K562 (cell line): ENCODE data around the gene SAMD4A. TPM values are rescaled to one million over a fixed set of nuclear protein-coding genes. Genes with fewer than 3 reads are reported as not detected.

Experiments
- ATAC-seq: fragments of 200-7000 bp; cut with Tn5 transposase; 3 replicates; pipeline ENCODE4 v1.9.1; 2020; ENCODE audit warnings: moderate library complexity
- BruUV-seq: library from RNA; stranded (reverse); fragments of 400-500 nt; replicated peaks from 2 replicates; lab custom pipeline; 2021; lab: Mats Ljungman, UMichigan
- CTCF ChIA-PET: fragments of 300-600 bp; formaldehyde crosslinking; extraction: SDS; loops from one replicate; lab custom pipeline; 2021; ENCODE audit warnings: low intra/inter-chr PET ratio; lab: Yijun Ruan, JAX
- POLR2A ChIA-PET: fragments of 300-600, 350-650 bp; sonication (Branson Sonifier 250); formaldehyde crosslinking; extraction: SDS; loops from one replicate; lab custom pipeline; 2021; ENCODE audit warnings: antibody characterized with exemption, inconsistent platforms; lab: Yijun Ruan, JAX
- DNase-seq, 4 experiments: peaks; one replicate each; pipeline versions ENCODE4 v3.0.0 to v3.0.0-alpha.2; 2011 to 2018; ENCODE audit warnings: low spot score in 3 of 4, mixed read lengths in 3 of 4; ENCODE audit errors: extremely low read depth in 1 of 4
- FAIRE-seq: peaks from 2 replicates; lab custom pipeline; 2011; peaks lifted over from hg19 to GRCh38; lab: Jason Lieb, UNC
- H2AFZ ChIP-seq: 2 replicates; pipeline ENCODE4 v1.6.0; 2011; ENCODE audit warnings: low read depth, low read length, control low read depth, inconsistent platforms
- H3K27ac ChIP-seq: fragments of 200-600 bp; 3 replicates; pipeline ENCODE4 v1.8.0; 2011; ENCODE audit warnings: low read depth, mild to moderate bottlenecking, control low read depth, inconsistent platforms, low read length, moderate library complexity, mixed read lengths; ENCODE audit errors: extremely low read depth
- H3K27me3 ChIP-seq, 2 experiments: fragments of 300-600 bp in 1 of 2; 2 replicates in 1 of 2; 3 replicates in 1 of 2; pipeline versions ENCODE4 v1.6.0 to v1.8.0; 2011; ENCODE audit warnings: inconsistent platforms in 2 of 2, low read length in 2 of 2, mild to moderate bottlenecking in 1 of 2, mixed read lengths in 1 of 2, moderate library complexity in 1 of 2; ENCODE audit not compliant: control insufficient read depth in 2 of 2, insufficient read depth in 2 of 2
- H3K36me3 ChIP-seq: fragments of 300-600 bp; 3 replicates; pipeline ENCODE4 v1.8.0; 2011; ENCODE audit warnings: mild to moderate bottlenecking, low read length, inconsistent platforms; ENCODE audit not compliant: control insufficient read depth, insufficient read depth
- H3K4me1 ChIP-seq, 2 experiments: fragments of 200-600 bp in 1 of 2; replicated peaks in 1 of 2; 2 replicates in 1 of 2; 3 replicates in 1 of 2; pipeline versions ENCODE4 v1.5.1 to v1.8.0; 2011; ENCODE audit warnings: inconsistent platforms in 2 of 2, low read length in 2 of 2, mild to moderate bottlenecking in 1 of 2, mixed read lengths in 1 of 2, moderate library complexity in 1 of 2; ENCODE audit not compliant: control insufficient read depth in 2 of 2, insufficient read depth in 2 of 2
- H3K4me2 ChIP-seq: 2 replicates; pipeline ENCODE4 v1.6.1; 2011; ENCODE audit warnings: low read length, control low read depth, inconsistent platforms, mixed read lengths; ENCODE audit not compliant: insufficient read depth
- H3K4me3 ChIP-seq: fragments of 200-600 bp; sonication (generic), shearing (Covaris generic); 2 replicates; pipeline ENCODE4 v1.5.1; 2016; ENCODE audit warnings: control low read depth, inconsistent platforms
- H3K79me2 ChIP-seq: fragments of 200-600 bp; 3 replicates; pipeline ENCODE4 v1.8.0; 2011; ENCODE audit warnings: low read length, inconsistent platforms; ENCODE audit not compliant: control insufficient read depth, insufficient read depth
- H3K9ac ChIP-seq, 2 experiments: 2 replicates each; pipeline versions ENCODE4 v1.6.0 to v1.6.1; 2011; ENCODE audit warnings: low read depth in 2 of 2, low read length in 2 of 2, control low read depth in 1 of 2, inconsistent platforms in 1 of 2, mild to moderate bottlenecking in 1 of 2, mixed read lengths in 1 of 2; ENCODE audit not compliant: insufficient read depth in 1 of 2
- H3K9me1 ChIP-seq: one replicate; pipeline ENCODE4 v1.6.0; 2011; ENCODE audit warnings: inconsistent platforms, mild to moderate bottlenecking, low read length, moderate library complexity; ENCODE audit not compliant: control insufficient read depth, insufficient read depth
- H3K9me3 ChIP-seq: replicated peaks from 2 replicates; pipeline ENCODE4 v1.5.1; 2011; ENCODE audit warnings: low read depth, low read length, inconsistent platforms; ENCODE audit not compliant: control insufficient read depth, insufficient read depth
- H4K20me1 ChIP-seq: replicated peaks from 2 replicates; pipeline ENCODE4 v1.6.1; 2011; ENCODE audit warnings: low read length, inconsistent platforms, mixed read lengths; ENCODE audit not compliant: control insufficient read depth, insufficient read depth
- ELF2 ChIP-seq: fragments of 250-450 bp; sonication (Bioruptor Pico); IDR thresholded peaks from 2 replicates; pipeline ENCODE4 v1.5.0; 2021; ENCODE audit warnings: mild to moderate bottlenecking
- ETV6 ChIP-seq, 3 experiments: fragments of 150-350 bp in 1 of 3; sonication (generic) in 1 of 3; formaldehyde crosslinking in 1 of 3; IDR thresholded peaks; 2 replicates each; pipeline versions ENCODE4 v1.6.1 to v1.8.0; 2014 to 2022; ENCODE audit warnings: borderline replicate concordance in 2 of 3, low read depth in 2 of 3, antibody characterized with exemption in 1 of 3, low read length in 1 of 3, mild to moderate bottlenecking in 1 of 3, missing genetic modification reagents in 1 of 3
- HMG20A ChIP-seq: fragments of 450-650 bp; formaldehyde crosslinking; conservative IDR thresholded peaks from 2 replicates; pipeline ENCODE4 v1.4.0; 2020; ENCODE audit warnings: mild to moderate bottlenecking, mixed read lengths
- NRF1 ChIP-seq, 2 experiments: fragments of 450-650 bp; IDR thresholded peaks in 1 of 2; conservative IDR thresholded peaks in 1 of 2; 2 replicates each; pipeline ENCODE4 v1.6.1; 2014; ENCODE audit warnings: mild to moderate bottlenecking in 2 of 2
- WGBS: fragments of 100-300 bp; shearing (Covaris generic); methylation state at CpG from one replicate; pipeline ENCODE4 v1.1.6; 2016; ENCODE audit warnings: low coverage, mixed read lengths; ENCODE audit not compliant: insufficient coverage; ENCODE audit errors: missing lambda C conversion rate; 5-methylcytosine and 5-hydroxymethylcytosine counted together
- in situ Hi-C: fragments of 300-500 bp; cut with MboI; formaldehyde crosslinking; loops from 4 replicates; pipeline ENCODE4 v1.15.0; 2018; ENCODE audit warnings: inconsistent platforms, mixed read lengths
- intact Hi-C: fragments of 100-400 bp; cut with micrococcal nuclease; formaldehyde crosslinking; loops from 2 replicates; pipeline ENCODE4 v1.14.2; 2022
- polyA plus RNA-seq, 8 experiments: library from polyadenylated mRNA; depleted of rRNA in 4 of 8; stranded (reverse) in 5 of 8; unstranded in 3 of 8; fragments of >200 nt; fragmentation: Nextera tagmentation in 2 of 8; fragmentation: Illumina TruSeq in 1 of 8; extraction: Ambion mirVana in 2 of 8; extraction: Trizol in 1 of 8; gene quantifications; 2 replicates each; pipeline versions ENCODE4 v1.2.1 to v1.2.3, GENCODE V29; 2011 to 2014; ENCODE audit warnings: inconsistent platforms in 1 of 8, missing spikeins in 1 of 8
- total RNA-seq, 7 experiments: library from RNA; depleted of rRNA in 6 of 7; stranded (reverse); fragments of >200 nt in 6 of 7; fragmentation: Illumina TruSeq in 2 of 7; extraction: Trizol in 2 of 7; gene quantifications; 2 replicates each; pipeline versions ENCODE4 v1.2.1 to v1.2.3, GENCODE V29; 2011 to 2021; ENCODE audit warnings: low replicate concordance in 1 of 7
- TF ChIP-seq, protein P1 (sequence below): fragments of 150-350 bp; conservative IDR thresholded peaks from 2 replicates; pipeline ENCODE4 v1.6.1; 2014; ENCODE audit warnings: low read length
- TF ChIP-seq, protein P2 (sequence below): fragments of 450-650 bp; formaldehyde crosslinking; IDR thresholded peaks from 2 replicates; pipeline ENCODE4 v1.4.0; 2022; ENCODE audit warnings: mild to moderate bottlenecking, moderate library complexity

SAMD4A gene
- total and polyA plus RNA-seq, 9 of the 15 experiments (the other 6 are each of a cell fraction or from before 2014, with no cell fraction given): 0.66 to 6.8 (median 3.3) TPM

DNA sequence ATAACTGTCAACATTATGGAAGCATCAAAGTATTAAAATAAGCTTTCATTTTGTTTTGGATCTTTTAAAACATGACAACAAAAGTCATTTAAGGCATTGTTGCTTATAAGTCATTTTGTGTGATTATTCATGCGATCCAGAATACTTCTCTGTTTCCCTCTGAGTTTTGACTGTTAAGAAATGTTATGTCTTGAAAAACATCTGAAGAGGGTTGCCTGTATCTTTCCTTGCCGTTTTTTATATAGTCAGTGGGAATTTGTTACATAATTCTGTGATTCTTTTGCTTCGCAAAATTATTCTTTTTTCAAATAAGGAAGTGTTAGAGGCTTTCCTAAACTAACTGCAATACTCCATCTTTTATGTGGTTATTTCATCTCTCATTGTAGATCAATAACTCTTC, 78.7 kb downstream of the SAMD4A start:
- H4K20me1 ChIP-seq: no peaks in the 10 kb centered on the region; the same call in 1 of the 2 replicates
- in situ Hi-C loops: no loop called here
- H3K4me3 ChIP-seq: no peak overlapping the region
- H3K9ac ChIP-seq: no peak overlapping the region
- H3K4me1 ChIP-seq: no peaks in the 10 kb centered on the region; a peak in 1 of 5 replicates
- H3K27ac ChIP-seq: no peak overlapping the region
- CTCF ChIA-PET: no interaction called here
- POLR2A ChIA-PET: no interaction called here
- H3K27me3 ChIP-seq: no peaks in the 10 kb centered on the region
- ATAC-seq (no peak), FAIRE-seq (no peak), DNase-seq (no peak)
- H3K9me3 ChIP-seq: no peaks in the 10 kb centered on the region
- intact Hi-C loops: loop anchor here (10.0 kb wide), 1 partner anchor 281 kb away; no protein-coding TSS in a partner anchor
- BruUV-seq: no TSS peak
- H2AFZ ChIP-seq: no peak overlapping the region
- H3K4me2 ChIP-seq: no peak overlapping the region
- H3K36me3 ChIP-seq: no peaks in the 10 kb centered on the region
- no peaks in the 10 kb centered on the region for H3K79me2 ChIP-seq
- WGBS: 63% methylated on average over 3 of the region's 3 CpGs
- no peaks in the 10 kb centered on the region for H3K9me1 ChIP-seq
- TF ChIP-seq HMG20A: no peak
- TF ChIP-seq, protein P1, sequence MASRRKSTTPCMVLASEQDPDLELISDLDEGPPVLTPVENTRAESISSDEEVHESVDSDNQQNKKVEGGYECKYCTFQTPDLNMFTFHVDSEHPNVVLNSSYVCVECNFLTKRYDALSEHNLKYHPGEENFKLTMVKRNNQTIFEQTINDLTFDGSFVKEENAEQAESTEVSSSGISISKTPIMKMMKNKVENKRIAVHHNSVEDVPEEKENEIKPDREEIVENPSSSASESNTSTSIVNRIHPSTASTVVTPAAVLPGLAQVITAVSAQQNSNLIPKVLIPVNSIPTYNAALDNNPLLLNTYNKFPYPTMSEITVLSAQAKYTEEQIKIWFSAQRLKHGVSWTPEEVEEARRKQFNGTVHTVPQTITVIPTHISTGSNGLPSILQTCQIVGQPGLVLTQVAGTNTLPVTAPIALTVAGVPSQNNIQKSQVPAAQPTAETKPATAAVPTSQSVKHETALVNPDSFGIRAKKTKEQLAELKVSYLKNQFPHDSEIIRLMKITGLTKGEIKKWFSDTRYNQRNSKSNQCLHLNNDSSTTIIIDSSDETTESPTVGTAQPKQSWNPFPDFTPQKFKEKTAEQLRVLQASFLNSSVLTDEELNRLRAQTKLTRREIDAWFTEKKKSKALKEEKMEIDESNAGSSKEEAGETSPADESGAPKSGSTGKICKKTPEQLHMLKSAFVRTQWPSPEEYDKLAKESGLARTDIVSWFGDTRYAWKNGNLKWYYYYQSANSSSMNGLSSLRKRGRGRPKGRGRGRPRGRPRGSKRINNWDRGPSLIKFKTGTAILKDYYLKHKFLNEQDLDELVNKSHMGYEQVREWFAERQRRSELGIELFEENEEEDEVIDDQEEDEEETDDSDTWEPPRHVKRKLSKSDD: no peak
- no peak for TF ChIP-seq NRF1 (conservative IDR thresholded peaks at IDR 0.05 in 1 of 2, IDR thresholded peaks at IDR 0.05 in 1 of 2)
- TF ChIP-seq ETV6 (IDR thresholded peaks at IDR 0.05; ENCODE audit: borderline replicate concordance in 1 of 2, low read depth in 2 of 2, low read length in 1 of 2): no peak
- TF ChIP-seq ETV6 (CRISPR knock-in tag; IDR thresholded peaks at IDR 0.05; ENCODE audit: borderline replicate concordance): no peak
- no peak for TF ChIP-seq ELF2 (CRISPR knock-in tag)
- TF ChIP-seq, protein P2, sequence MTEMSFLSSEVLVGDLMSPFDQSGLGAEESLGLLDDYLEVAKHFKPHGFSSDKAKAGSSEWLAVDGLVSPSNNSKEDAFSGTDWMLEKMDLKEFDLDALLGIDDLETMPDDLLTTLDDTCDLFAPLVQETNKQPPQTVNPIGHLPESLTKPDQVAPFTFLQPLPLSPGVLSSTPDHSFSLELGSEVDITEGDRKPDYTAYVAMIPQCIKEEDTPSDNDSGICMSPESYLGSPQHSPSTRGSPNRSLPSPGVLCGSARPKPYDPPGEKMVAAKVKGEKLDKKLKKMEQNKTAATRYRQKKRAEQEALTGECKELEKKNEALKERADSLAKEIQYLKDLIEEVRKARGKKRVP (CRISPR knock-in tag): no peak
